NCI-H446 treated with DMSO at 0.1 percent for 48 hours (cell line): ENCODE measurements around the gene USP31.
"Not testable (repeated sequence)": the region's sequence is repeated elsewhere in the genome, so short reads cannot be mapped to it uniquely, and the experiment has no call there.

Source experiments
- DNase-seq: peaks from one replicate; lab custom pipeline; 2025; lab: John Stamatoyannopoulos, UW

Gene USP31

GRCh38 chr16:23158114-23158513, 8.9 kb upstream of the USP31 start:
- no peak for DNase-seq

GRCh38 chr16:23156946-23157460, 7.8 kb upstream of the USP31 start:
- no peak for DNase-seq

GRCh38 chr16:23156110-23156509, 6.9 kb upstream of the USP31 start:
- DNase-seq, result no peak

GRCh38 chr16:23155445-23156049, 6.3 kb upstream of the USP31 start:
- no peak for DNase-seq

GRCh38 chr16:23152386-23153178, 3.3 kb upstream of the USP31 start:
- no peak for DNase-seq

GRCh38 chr16:23149993-23150364, 727 bp upstream of the USP31 start:
- DNase-seq, result no peak

- no peak for DNase-seq
These were observed 562 bp downstream of the USP31 start for GRCh38 chr16:23148513-23149266.

GRCh38 chr16:23148166-23148512, 1.1 kb downstream of the USP31 start:
- no peak for DNase-seq

GRCh38 chr16:23147666-23148065, 1.6 kb downstream of the USP31 start:
- no peak for DNase-seq

- DNase-seq, result no peak
These were observed 2.2 kb downstream of the USP31 start for GRCh38 chr16:23146877-23147601.

GRCh38 chr16:23145608-23146007, 3.6 kb downstream of the USP31 start:
- DNase-seq, result no peak

GRCh38 chr16:23145186-23145585, 4.1 kb downstream of the USP31 start:
- no peak for DNase-seq

GRCh38 chr16:23144393-23144792, 4.9 kb downstream of the USP31 start:
- DNase-seq, result not testable (repeated sequence)

GRCh38 chr16:23143391-23143790, 5.9 kb downstream of the USP31 start:
- no peak for DNase-seq

- DNase-seq, result no peak
These were observed 7.1 kb downstream of the USP31 start for GRCh38 chr16:23141959-23142740.

GRCh38 chr16:23141500-23141899, 7.8 kb downstream of the USP31 start:
- DNase-seq, result no peak

- no peak for DNase-seq
These were observed 8.2 kb downstream of the USP31 start for GRCh38 chr16:23141033-23141432.

GRCh38 chr16:23140107-23140506, 9.1 kb downstream of the USP31 start:
- no peak for DNase-seq

- no peak for DNase-seq
These were observed 11.4 kb downstream of the USP31 start for GRCh38 chr16:23137818-23138217.

- no peak for DNase-seq
These were observed 12.0 kb downstream of the USP31 start for GRCh38 chr16:23137256-23137655.

- no peak for DNase-seq
These were observed 15.0 kb downstream of the USP31 start for GRCh38 chr16:23134274-23134673.
